HCT116 (cell line): Measurements from ENCODE around the gene ALPL. TPM values are rescaled to one million over a fixed set of nuclear protein-coding genes. Genes with fewer than 3 reads are reported as not detected.

Experiments used
- ATAC-seq: fragments of 200-7000 bp; cut with Tn5 transposase; 2 replicates; pipeline ENCODE4 v1.9.1; 2020; ENCODE audit warnings: mild to moderate bottlenecking, moderate library complexity
- BruUV-seq: library from RNA; stranded (reverse); fragments of 400-500 nt; replicated peaks from 2 replicates; lab custom pipeline; 2021; lab: Mats Ljungman, UMichigan
- CTCF ChIA-PET: fragments of 300-600 bp; sonication (Branson Sonifier 250); formaldehyde crosslinking; loops from one replicate; lab custom pipeline; 2021; ENCODE audit warnings: antibody characterized with exemption; lab: Charles Lee
- POLR2A ChIA-PET: fragments of 300-600, 350-600 bp; sonication (Branson Sonifier 250); formaldehyde crosslinking; loops from one replicate; lab custom pipeline; 2021; ENCODE audit warnings: antibody characterized with exemption; lab: Charles Lee
- RAD21 ChIA-PET, 2 experiments: fragments of 300-600 bp; sonication (Branson Sonifier 250); formaldehyde crosslinking; loops; one replicate each; lab custom pipeline; 2023; ENCODE audit warnings: low total read pairs in 2 of 2; ENCODE audit not compliant: uncharacterized antibody in 2 of 2, unreplicated experiment in 2 of 2, low non-redundant PET in 1 of 2; lab: Charles Lee
- DNase-seq: peaks from one replicate; pipeline ENCODE4 v3.0.0-alpha.2; 2010; ENCODE audit warnings: low read depth, low spot score
- H2AFZ ChIP-seq: fragments of 200-600 bp; shearing (Covaris generic), sonication (generic); 2 replicates; pipeline ENCODE4 v1.6.1; 2017; ENCODE audit warnings: low read depth, mixed run types, mixed read lengths, antibody characterized with exemption, low read length; ENCODE audit not compliant: poor library complexity, severe bottlenecking
- H3K27ac ChIP-seq: 2 replicates; pipeline ENCODE4 v1.5.1; 2012; ENCODE audit warnings: low read depth, low read length
- H3K27me3 ChIP-seq: fragments of 200-600 bp; sonication (generic); 2 replicates; pipeline ENCODE4 v1.6.1; 2016; ENCODE audit warnings: mixed run types, low read length, mixed read lengths; ENCODE audit not compliant: insufficient read depth
- H3K36me3 ChIP-seq, 2 experiments: fragments of 200-500 bp in 1 of 2; fragments of 200-600 bp in 1 of 2; sonication (Bioruptor generic) in 1 of 2; sonication (generic) in 1 of 2; 2 replicates each; pipeline versions ENCODE4 v1.5.1 to v1.6.1; 2014 to 2016; ENCODE audit warnings: low read length in 2 of 2, inconsistent platforms in 1 of 2, mixed read lengths in 1 of 2, mixed run types in 1 of 2; ENCODE audit not compliant: insufficient read depth in 2 of 2, control insufficient read depth in 1 of 2
- H3K4me1 ChIP-seq, 2 experiments: fragments of 200-600 bp in 1 of 2; sonication (generic) in 1 of 2; 2 replicates each; pipeline versions ENCODE4 v1.5.1 to v1.6.1; 2012 to 2017; ENCODE audit warnings: low read length in 2 of 2, inconsistent platforms in 1 of 2, mild to moderate bottlenecking in 1 of 2, mixed read lengths in 1 of 2, mixed run types in 1 of 2, moderate library complexity in 1 of 2; ENCODE audit not compliant: insufficient read depth in 2 of 2, control insufficient read depth in 1 of 2
- H3K4me2 ChIP-seq: fragments of 200-600 bp; sonication (generic); 2 replicates; pipeline ENCODE4 v1.6.1; 2017; ENCODE audit warnings: mixed run types, low read length, mixed read lengths
- H3K4me3 ChIP-seq, 2 experiments: fragments of 200-600 bp in 1 of 2; sonication (generic) in 1 of 2; replicated peaks in 1 of 2; 2 replicates each; pipeline ENCODE4 v1.5.1; 2011 to 2016; ENCODE audit warnings: low read length in 2 of 2, control low read depth in 1 of 2, low read depth in 1 of 2, mild to moderate bottlenecking in 1 of 2, mixed read lengths in 1 of 2, mixed run types in 1 of 2
- H3K79me2 ChIP-seq: fragments of 200-600 bp; sonication (generic); 2 replicates; pipeline ENCODE4 v1.6.1; 2017; ENCODE audit warnings: mild to moderate bottlenecking, mixed run types, low read length, moderate library complexity, mixed read lengths; ENCODE audit not compliant: insufficient read depth
- H3K9ac ChIP-seq: fragments of 200-600 bp; sonication (generic); 2 replicates; pipeline ENCODE4 v1.6.1; 2016; ENCODE audit warnings: low read length, mixed read lengths
- H3K9me2 ChIP-seq: fragments of 200-600 bp; sonication (generic), shearing (Covaris generic); 2 replicates; pipeline ENCODE4 v1.6.1; 2017; ENCODE audit warnings: mixed run types, mild to moderate bottlenecking, moderate library complexity; ENCODE audit not compliant: insufficient read depth
- H3K9me3 ChIP-seq, 2 experiments: fragments of 200-500 bp in 1 of 2; fragments of 200-600 bp in 1 of 2; sonication (Bioruptor generic) in 1 of 2; sonication (generic) in 1 of 2; 2 replicates each; pipeline ENCODE4 v1.6.1; 2014 to 2017; ENCODE audit warnings: low read length in 2 of 2, mixed read lengths in 2 of 2, inconsistent platforms in 1 of 2, low read depth in 1 of 2, mild to moderate bottlenecking in 1 of 2, mixed run types in 1 of 2, moderate library complexity in 1 of 2; ENCODE audit not compliant: control insufficient read depth in 1 of 2, insufficient read depth in 1 of 2
- H4K20me1 ChIP-seq: fragments of 200-600 bp; sonication (generic), shearing (Covaris generic); 2 replicates; pipeline ENCODE4 v1.6.1; 2017; ENCODE audit warnings: mixed run types, mild to moderate bottlenecking, moderate library complexity; ENCODE audit not compliant: insufficient read depth
- CBX3 ChIP-seq: IDR thresholded peaks from 2 replicates; pipeline ENCODE4 v1.6.1; 2012; ENCODE audit warnings: low read depth
- EGR1 ChIP-seq: IDR thresholded peaks from 2 replicates; pipeline ENCODE4 v1.6.1; 2012; ENCODE audit warnings: low read depth
- EZH2 ChIP-seq: fragments of 200-600 bp; sonication (generic); IDR thresholded peaks from 2 replicates; pipeline ENCODE4 v1.6.1; 2017; ENCODE audit warnings: antibody characterized with exemption, mixed run types
- EZH2phosphoT487 ChIP-seq: fragments of 200-600 bp; IDR thresholded peaks from 2 replicates; pipeline ENCODE4 v1.6.1; 2018; ENCODE audit warnings: antibody characterized with exemption, borderline replicate concordance
- FOSL1 ChIP-seq: IDR thresholded peaks from 2 replicates; pipeline ENCODE4 v1.6.1; 2012; ENCODE audit warnings: low read depth
- POLR2A ChIP-seq: IDR thresholded peaks from 2 replicates; pipeline ENCODE4 v1.7.0; 2011; ENCODE audit warnings: borderline replicate concordance; ENCODE audit not compliant: insufficient read depth, insufficient read length; ENCODE audit errors: extremely low read depth
- POLR2AphosphoS5 ChIP-seq: IDR thresholded peaks from 2 replicates; pipeline ENCODE4 v1.6.1; 2011; ENCODE audit warnings: mild to moderate bottlenecking, low read depth, low read length, moderate library complexity
- RAD21 ChIP-seq: IDR thresholded peaks from 2 replicates; pipeline ENCODE4 v1.6.1; 2012; ENCODE audit warnings: low read depth, mild to moderate bottlenecking
- SIN3A ChIP-seq: IDR thresholded peaks from 2 replicates; pipeline ENCODE4 v1.6.1; 2012; ENCODE audit warnings: low read depth
- SP1 ChIP-seq: IDR thresholded peaks from 2 replicates; pipeline ENCODE4 v1.6.1; 2012; ENCODE audit warnings: low read depth
- SRF ChIP-seq: IDR thresholded peaks from 2 replicates; pipeline ENCODE4 v1.6.1; 2012; ENCODE audit warnings: low read depth
- TCF7L2 ChIP-seq: IDR thresholded peaks from 2 replicates; pipeline ENCODE4 v1.7.0; 2011; ENCODE audit warnings: borderline replicate concordance, inconsistent platforms; ENCODE audit not compliant: insufficient read depth, insufficient read length; ENCODE audit errors: extremely low read depth
- YY1 ChIP-seq: IDR thresholded peaks from 2 replicates; pipeline ENCODE4 v1.6.1; 2011; ENCODE audit warnings: low read length, low read depth, moderate library complexity, mild to moderate bottlenecking; ENCODE audit not compliant: insufficient replicate concordance; ENCODE audit errors: extremely low read depth
- ZNF274 ChIP-seq: fragments of 200-500 bp; sonication (Bioruptor generic); IDR thresholded peaks from 2 replicates; pipeline ENCODE4 v1.6.1; 2014; ENCODE audit warnings: mild to moderate bottlenecking, low read depth, low read length, inconsistent platforms
- intact Hi-C: fragments of 100-400 bp; cut with micrococcal nuclease; formaldehyde crosslinking; loops from 2 replicates; pipeline ENCODE4 v1.10.0; 2022
- total RNA-seq: library from RNA; stranded (reverse); gene quantifications from one replicate; pipeline ENCODE4 v1.2.1, GENCODE V29; 2021; ENCODE audit not compliant: unreplicated experiment
- TF ChIP-seq, protein P1 (sequence below): IDR thresholded peaks from 2 replicates; pipeline ENCODE4 v1.6.1; 2012
- TF ChIP-seq, protein P2 (sequence below), 3 experiments: fragments of 200-600 bp in 1 of 3; sonication (generic) in 1 of 3; IDR thresholded peaks in 2 of 3; conservative IDR thresholded peaks in 1 of 3; 2 replicates each; pipeline ENCODE4 v1.5.1; 2012 to 2017; ENCODE audit warnings: low read depth in 2 of 3, low read length in 2 of 3, antibody characterized with exemption in 1 of 3, borderline replicate concordance in 1 of 3, control low read depth in 1 of 3, mild to moderate bottlenecking in 1 of 3, mixed read lengths in 1 of 3, mixed run types in 1 of 3, moderate library complexity in 1 of 3; ENCODE audit not compliant: insufficient read depth in 1 of 3
- TF ChIP-seq, protein P3 (sequence below): IDR thresholded peaks from 2 replicates; pipeline ENCODE4 v1.6.1; 2012
- TF ChIP-seq, protein P4 (sequence below): IDR thresholded peaks from 2 replicates; pipeline ENCODE4 v1.6.1; 2012; ENCODE audit warnings: low read depth

ALPL gene
- total RNA-seq, 1 experiment from 2014 or later = 0.61 TPM

DNA sequence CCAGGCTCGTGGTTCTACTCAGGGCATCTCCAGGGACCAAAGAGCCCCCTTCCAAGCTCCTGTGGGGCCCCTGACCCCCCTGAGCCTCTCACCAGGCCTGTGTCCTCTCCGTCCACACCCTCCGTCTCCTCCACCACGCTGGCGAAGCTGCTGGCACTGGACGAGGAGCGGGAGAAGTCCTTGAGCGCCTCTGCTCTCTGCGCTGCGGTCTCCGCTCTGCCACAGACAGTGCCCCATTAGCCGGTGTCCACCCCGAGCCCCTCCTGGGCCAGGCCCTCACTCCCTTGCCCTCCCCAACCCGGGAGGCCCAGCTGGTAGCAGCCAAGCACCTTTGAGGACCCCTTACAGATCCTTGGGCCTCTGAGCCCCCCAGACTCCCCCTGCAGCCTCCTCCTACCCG lies 90.2 kb downstream of the ALPL start:
- peaks cover 4 to 10% of the 10 kb centered on the region in 2 experiments; a peak in 3 of 4 replicates for H3K4me1 ChIP-seq
- ChIA-PET CTCF (no interaction called here), POLR2A (no interaction called here)

More for the DNA sequence above, 90.2 kb downstream of the ALPL start:
- no peak overlapping the region for H3K27ac ChIP-seq
- no peak for TF ChIP-seq RAD21
- TF ChIP-seq SIN3A = no peak
- TF ChIP-seq YY1 = no peak
- TF ChIP-seq, protein P1, sequence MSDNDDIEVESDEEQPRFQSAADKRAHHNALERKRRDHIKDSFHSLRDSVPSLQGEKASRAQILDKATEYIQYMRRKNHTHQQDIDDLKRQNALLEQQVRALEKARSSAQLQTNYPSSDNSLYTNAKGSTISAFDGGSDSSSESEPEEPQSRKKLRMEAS = no peak
- TF ChIP-seq EZH2phosphoT487 = no peak
- no peak for TF ChIP-seq FOSL1
- TF ChIP-seq SRF = no peak
- no peak for TF ChIP-seq POLR2AphosphoS5
- TF ChIP-seq EGR1 = no peak
- no peak for TF ChIP-seq EZH2
- no peak for TF ChIP-seq SP1
- TF ChIP-seq TCF7L2 = no peak
- TF ChIP-seq ZNF274 = no peak
- TF ChIP-seq, protein P2, sequence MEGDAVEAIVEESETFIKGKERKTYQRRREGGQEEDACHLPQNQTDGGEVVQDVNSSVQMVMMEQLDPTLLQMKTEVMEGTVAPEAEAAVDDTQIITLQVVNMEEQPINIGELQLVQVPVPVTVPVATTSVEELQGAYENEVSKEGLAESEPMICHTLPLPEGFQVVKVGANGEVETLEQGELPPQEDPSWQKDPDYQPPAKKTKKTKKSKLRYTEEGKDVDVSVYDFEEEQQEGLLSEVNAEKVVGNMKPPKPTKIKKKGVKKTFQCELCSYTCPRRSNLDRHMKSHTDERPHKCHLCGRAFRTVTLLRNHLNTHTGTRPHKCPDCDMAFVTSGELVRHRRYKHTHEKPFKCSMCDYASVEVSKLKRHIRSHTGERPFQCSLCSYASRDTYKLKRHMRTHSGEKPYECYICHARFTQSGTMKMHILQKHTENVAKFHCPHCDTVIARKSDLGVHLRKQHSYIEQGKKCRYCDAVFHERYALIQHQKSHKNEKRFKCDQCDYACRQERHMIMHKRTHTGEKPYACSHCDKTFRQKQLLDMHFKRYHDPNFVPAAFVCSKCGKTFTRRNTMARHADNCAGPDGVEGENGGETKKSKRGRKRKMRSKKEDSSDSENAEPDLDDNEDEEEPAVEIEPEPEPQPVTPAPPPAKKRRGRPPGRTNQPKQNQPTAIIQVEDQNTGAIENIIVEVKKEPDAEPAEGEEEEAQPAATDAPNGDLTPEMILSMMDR (IDR thresholded peaks at IDR 0.05 in 2 of 3, conservative IDR thresholded peaks at IDR 0.05 in 1 of 3; ENCODE audit: borderline replicate concordance in 1 of 3, insufficient read depth in 1 of 3, low read depth in 2 of 3, low read length in 2 of 3) = no peak
- no peak for TF ChIP-seq CBX3
- TF ChIP-seq, protein P3, sequence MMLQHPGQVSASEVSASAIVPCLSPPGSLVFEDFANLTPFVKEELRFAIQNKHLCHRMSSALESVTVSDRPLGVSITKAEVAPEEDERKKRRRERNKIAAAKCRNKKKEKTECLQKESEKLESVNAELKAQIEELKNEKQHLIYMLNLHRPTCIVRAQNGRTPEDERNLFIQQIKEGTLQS = no peak
- no peak for TF ChIP-seq POLR2A
- TF ChIP-seq, protein P4, sequence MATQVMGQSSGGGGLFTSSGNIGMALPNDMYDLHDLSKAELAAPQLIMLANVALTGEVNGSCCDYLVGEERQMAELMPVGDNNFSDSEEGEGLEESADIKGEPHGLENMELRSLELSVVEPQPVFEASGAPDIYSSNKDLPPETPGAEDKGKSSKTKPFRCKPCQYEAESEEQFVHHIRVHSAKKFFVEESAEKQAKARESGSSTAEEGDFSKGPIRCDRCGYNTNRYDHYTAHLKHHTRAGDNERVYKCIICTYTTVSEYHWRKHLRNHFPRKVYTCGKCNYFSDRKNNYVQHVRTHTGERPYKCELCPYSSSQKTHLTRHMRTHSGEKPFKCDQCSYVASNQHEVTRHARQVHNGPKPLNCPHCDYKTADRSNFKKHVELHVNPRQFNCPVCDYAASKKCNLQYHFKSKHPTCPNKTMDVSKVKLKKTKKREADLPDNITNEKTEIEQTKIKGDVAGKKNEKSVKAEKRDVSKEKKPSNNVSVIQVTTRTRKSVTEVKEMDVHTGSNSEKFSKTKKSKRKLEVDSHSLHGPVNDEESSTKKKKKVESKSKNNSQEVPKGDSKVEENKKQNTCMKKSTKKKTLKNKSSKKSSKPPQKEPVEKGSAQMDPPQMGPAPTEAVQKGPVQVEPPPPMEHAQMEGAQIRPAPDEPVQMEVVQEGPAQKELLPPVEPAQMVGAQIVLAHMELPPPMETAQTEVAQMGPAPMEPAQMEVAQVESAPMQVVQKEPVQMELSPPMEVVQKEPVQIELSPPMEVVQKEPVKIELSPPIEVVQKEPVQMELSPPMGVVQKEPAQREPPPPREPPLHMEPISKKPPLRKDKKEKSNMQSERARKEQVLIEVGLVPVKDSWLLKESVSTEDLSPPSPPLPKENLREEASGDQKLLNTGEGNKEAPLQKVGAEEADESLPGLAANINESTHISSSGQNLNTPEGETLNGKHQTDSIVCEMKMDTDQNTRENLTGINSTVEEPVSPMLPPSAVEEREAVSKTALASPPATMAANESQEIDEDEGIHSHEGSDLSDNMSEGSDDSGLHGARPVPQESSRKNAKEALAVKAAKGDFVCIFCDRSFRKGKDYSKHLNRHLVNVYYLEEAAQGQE = no peak
- TF ChIP-seq, all 23 proteins: peak for 0
- Histone ChIP-seq H2AFZ (no peak overlapping the region), H4K20me1 (no peaks in the 10 kb centered on the region), H3K36me3 (no peaks in the 10 kb centered on the region), H3K9ac (no peak overlapping the region), H3K9me2 (no peaks in the 10 kb centered on the region), H3K27me3 (no peaks in the 10 kb centered on the region), H3K4me2 (no peak overlapping the region), H3K9me3 (no peaks in the 10 kb centered on the region), H3K4me3 (no peak overlapping the region), H3K79me2 (no peaks in the 10 kb centered on the region)
- DNase-seq (no peak), ATAC-seq (no peak)
- intact Hi-C loops = no loop called here
- BruUV-seq = no TSS peak
- RAD21 ChIA-PET = no interaction called here
